ENCODE results near the gene PER1. TPM values are rescaled to one million over a fixed set of nuclear protein-coding genes. Genes with fewer than 3 reads are reported as not detected.

Gene PER1
- total and polyA plus RNA-seq, 9 of the 15 experiments (the other 6 are each of a cell fraction or from before 2014, with no cell fraction given): 0.13 to 26.0 (median 3.4) TPM

DNA sequence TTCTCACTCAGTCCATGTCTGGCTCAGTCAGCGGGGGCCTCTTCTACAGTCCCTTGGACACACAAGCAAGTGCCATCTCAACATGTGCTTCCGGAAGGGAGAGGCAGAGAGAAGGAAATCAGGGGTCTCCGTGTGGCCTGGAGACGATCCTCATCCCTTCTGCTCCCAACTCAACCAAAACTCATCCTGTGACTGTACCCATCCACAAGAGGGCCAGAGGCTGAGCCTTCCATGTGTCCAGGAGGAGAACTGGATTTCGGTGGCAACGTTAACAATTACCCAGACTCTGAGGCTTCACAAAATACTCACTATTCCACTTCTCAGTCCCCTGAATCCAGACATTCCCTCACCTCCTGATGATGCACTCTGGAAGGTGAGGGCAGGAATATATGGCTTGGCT lies 56.8 kb downstream of the PER1 start:
- Histone ChIP-seq H3K4me2 (ENCODE audit: insufficient read depth, low read length) (no peak overlapping the region), H4K20me1 (replicated peaks; ENCODE audit: control insufficient read depth, insufficient read depth, low read length) (no peaks in the 10 kb centered on the region), H3K36me3 (ENCODE audit: control insufficient read depth, insufficient read depth, low read length) (no peaks in the 10 kb centered on the region), H3K9me1 (ENCODE audit: control insufficient read depth, insufficient read depth, low read length) (no peaks in the 10 kb centered on the region), H3K27ac (ENCODE audit: extremely low read depth, low read depth, low read length) (no peak overlapping the region), H3K9ac (ENCODE audit: insufficient read depth in 1 of 2, low read depth in 2 of 2, low read length in 2 of 2) (no peak overlapping the region), H3K4me3 (no peak overlapping the region), H3K27me3 (ENCODE audit: control insufficient read depth in 2 of 2, insufficient read depth in 2 of 2, low read length in 2 of 2) (peaks cover 0 to 18% of the 10 kb centered on the region in 2 experiments; a peak in 2 of 5 replicates), H3K4me1 (replicated peaks in 1 of 2; ENCODE audit: control insufficient read depth in 2 of 2, insufficient read depth in 2 of 2, low read length in 2 of 2) (no peaks in the 10 kb centered on the region; a peak in 1 of 5 replicates), H2AFZ (ENCODE audit: low read depth, low read length) (0 out of 2 replicates have a peak overlapping the region, but pooled peaks have one; percentile 4), H3K9me3 (replicated peaks; ENCODE audit: control insufficient read depth, insufficient read depth, low read depth, low read length) (no peaks in the 10 kb centered on the region), H3K79me2 (ENCODE audit: control insufficient read depth, insufficient read depth, low read length) (no peaks in the 10 kb centered on the region)
- WGBS (ENCODE audit: insufficient coverage, low coverage, missing lambda C conversion rate): 37% methylated on average over 4 of the region's 6 CpGs
- ChIA-PET CTCF (ENCODE audit: low intra/inter-chr PET ratio) (no interaction called here), POLR2A (no interaction called here)
- in situ Hi-C loops (cut with MboI) (no loop called here), intact Hi-C loops (cut with micrococcal nuclease) (no loop called here)
- TF ChIP-seq, protein P1, sequence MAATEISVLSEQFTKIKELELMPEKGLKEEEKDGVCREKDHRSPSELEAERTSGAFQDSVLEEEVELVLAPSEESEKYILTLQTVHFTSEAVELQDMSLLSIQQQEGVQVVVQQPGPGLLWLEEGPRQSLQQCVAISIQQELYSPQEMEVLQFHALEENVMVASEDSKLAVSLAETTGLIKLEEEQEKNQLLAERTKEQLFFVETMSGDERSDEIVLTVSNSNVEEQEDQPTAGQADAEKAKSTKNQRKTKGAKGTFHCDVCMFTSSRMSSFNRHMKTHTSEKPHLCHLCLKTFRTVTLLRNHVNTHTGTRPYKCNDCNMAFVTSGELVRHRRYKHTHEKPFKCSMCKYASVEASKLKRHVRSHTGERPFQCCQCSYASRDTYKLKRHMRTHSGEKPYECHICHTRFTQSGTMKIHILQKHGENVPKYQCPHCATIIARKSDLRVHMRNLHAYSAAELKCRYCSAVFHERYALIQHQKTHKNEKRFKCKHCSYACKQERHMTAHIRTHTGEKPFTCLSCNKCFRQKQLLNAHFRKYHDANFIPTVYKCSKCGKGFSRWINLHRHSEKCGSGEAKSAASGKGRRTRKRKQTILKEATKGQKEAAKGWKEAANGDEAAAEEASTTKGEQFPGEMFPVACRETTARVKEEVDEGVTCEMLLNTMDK (IDR thresholded peaks at IDR 0.05; ENCODE audit: borderline replicate concordance, insufficient read depth, low read depth, low read length, poor library complexity, severe bottlenecking): peak; percentile 20
- TF ChIP-seq FOXA1 (IDR thresholded peaks at IDR 0.05; ENCODE audit: borderline replicate concordance) (no peak), POLR2AphosphoS2 (IDR thresholded peaks at IDR 0.05; ENCODE audit: low read length) (no peak)
- DNase-seq (ENCODE audit: extremely low read depth in 1 of 4, low spot score in 3 of 4) (no peak), ATAC-seq (no peak), FAIRE-seq (no peak)
- BruUV-seq (replicated peaks): no TSS peak

Measured in K562 (cell line).